ENCODE data around the gene TASOR2. TPM values are rescaled to one million over a fixed set of nuclear protein-coding genes. Genes with fewer than 3 reads are reported as not detected.

The TASOR2 gene
- total RNA-seq, 5 donors from 2014 or later (not counting 1 experiment from before 2014, with no cell fraction given), result 62.7 to 78.5 (median 71.7) TPM

GRCh38 chr10:5655121-5655520, 29.5 kb upstream of the TASOR2 start:
- 57% methylated on average over 1 of the region's 3 CpGs for WGBS (ENCODE audit: insufficient coverage)
- peaks cover 12 to 22% of the 10 kb centered on the region in 2 experiments for H3K4me1 ChIP-seq (ENCODE audit: control insufficient read depth in 1 of 2, extremely low read depth in 1 of 2, insufficient read depth in 2 of 2, low read length in 2 of 2)
- ATAC-seq (replicated peaks in 1 of 4), result peak in 1 of 4 experiments; percentile 84
- no peaks in the 10 kb centered on the region for H3K9me3 ChIP-seq
- DNase-seq, result peak in 4 of 35 experiments; percentile 9 to 30 (median 12)
- Mint-ChIP-seq H3K36me3 (peaks cover 5% of the 10 kb centered on the region), H3K9me3 (no peaks in the 10 kb centered on the region), H3K27ac (peak overlapping the region in 1 of 2 donors; percentile 54), H3K27me3 (no peaks in the 10 kb centered on the region), H3K4me3 (peak overlapping the region in 1 of 3 donors; percentile 67), H3K4me1 (peaks cover 43 to 50% (median 44%) of the 10 kb centered on the region in 3 donors)
- H3K27me3 ChIP-seq (replicated peaks in 1 of 2; ENCODE audit: control insufficient read depth in 2 of 2, extremely low read depth in 1 of 2, insufficient read depth in 2 of 2, low read length in 1 of 2), result no peaks in the 10 kb centered on the region
- no peaks in the 10 kb centered on the region for H3K36me3 ChIP-seq (ENCODE audit: control insufficient read depth in 2 of 2, extremely low read depth in 1 of 2, insufficient read depth in 1 of 2, low read length in 1 of 2)
- CTCF ChIA-PET, result interaction anchor here in 1 of 2 donors (0.5 kb wide), 1 partner anchor 15 kb away, joined by 3 read pairs; no protein-coding TSS in a partner anchor
- H3K27ac ChIP-seq (ENCODE audit: low read length), result no peak overlapping the region
- POLR2A ChIA-PET, result no interaction called here
- H3K4me3 ChIP-seq (ENCODE audit: control insufficient read depth in 1 of 2, extremely low read depth in 1 of 2, low read length in 1 of 2), result no peak overlapping the region

GRCh38 chr10:5656737-5657579, 27.7 kb upstream of the TASOR2 start:
- no peaks in the 10 kb centered on the region for H3K27me3 ChIP-seq (replicated peaks in 1 of 2; ENCODE audit: control insufficient read depth in 2 of 2, extremely low read depth in 1 of 2, insufficient read depth in 2 of 2, low read length in 1 of 2)
- POLR2A ChIA-PET, result interaction anchor here in 1 of 2 donors (0.7 kb wide), 2 partner anchors 32 to 34 kb away, joined by 4 to 5 read pairs; no protein-coding TSS in a partner anchor
- H3K27ac ChIP-seq (ENCODE audit: low read length), result no peak overlapping the region
- DNase-seq, result peak in 1 of 35 experiments; percentile 18
- no peaks in the 10 kb centered on the region for H3K27me3 Mint-ChIP-seq
- peaks cover 12 to 22% of the 10 kb centered on the region in 2 experiments for H3K4me1 ChIP-seq (ENCODE audit: control insufficient read depth in 1 of 2, extremely low read depth in 1 of 2, insufficient read depth in 2 of 2, low read length in 2 of 2)
- 28% methylated on average over 3 of the region's 8 CpGs for WGBS (ENCODE audit: insufficient coverage)
- peak overlapping the region; percentile 19 to 67 (median 50) for H3K4me3 Mint-ChIP-seq
- H3K9me3 ChIP-seq, result no peaks in the 10 kb centered on the region
- peaks cover 3% of the 10 kb centered on the region for H3K36me3 Mint-ChIP-seq
- CTCF ChIA-PET, result interaction anchor here in 1 of 2 donors (0.7 kb wide), 1 partner anchor 1529 kb away, joined by 5 read pairs; no protein-coding TSS in a partner anchor
- ATAC-seq (replicated peaks in 1 of 4), result peak; percentile 48 to 63 (median 57)
- H3K4me1 Mint-ChIP-seq, result peaks cover 50 to 56% (median 50%) of the 10 kb centered on the region in 3 donors
- H3K9me3 Mint-ChIP-seq, result no peaks in the 10 kb centered on the region
- peak overlapping the region; percentile 77 to 88 for H3K27ac Mint-ChIP-seq
- H3K36me3 ChIP-seq (ENCODE audit: control insufficient read depth in 2 of 2, extremely low read depth in 1 of 2, insufficient read depth in 1 of 2, low read length in 1 of 2), result no peaks in the 10 kb centered on the region
- no peak overlapping the region for H3K4me3 ChIP-seq (ENCODE audit: control insufficient read depth in 1 of 2, extremely low read depth in 1 of 2, low read length in 1 of 2)

- 94% methylated on average over 14 of the region's 20 CpGs for WGBS (ENCODE audit: insufficient coverage)
- ATAC-seq (replicated peaks in 1 of 4), result no peak
- H3K27me3 ChIP-seq (replicated peaks in 1 of 2; ENCODE audit: control insufficient read depth in 2 of 2, extremely low read depth in 1 of 2, insufficient read depth in 2 of 2, low read length in 1 of 2), result no peaks in the 10 kb centered on the region
- H3K4me3 ChIP-seq (ENCODE audit: control insufficient read depth in 1 of 2, extremely low read depth in 1 of 2, low read length in 1 of 2), result no peak overlapping the region
- no peaks in the 10 kb centered on the region for H3K9me3 ChIP-seq
- Mint-ChIP-seq H3K27me3 (no peaks in the 10 kb centered on the region), H3K4me1 (peaks cover 52 to 62% (median 56%) of the 10 kb centered on the region in 3 donors), H3K27ac (no peak overlapping the region), H3K9me3 (no peaks in the 10 kb centered on the region), H3K36me3 (no peaks in the 10 kb centered on the region), H3K4me3 (no peak overlapping the region)
- DNase-seq, result no peak
- no peaks in the 10 kb centered on the region for H3K36me3 ChIP-seq (ENCODE audit: control insufficient read depth in 2 of 2, extremely low read depth in 1 of 2, insufficient read depth in 1 of 2, low read length in 1 of 2)
- POLR2A ChIA-PET, result interaction anchor here in 1 of 2 donors (0.8 kb wide), 1 partner anchor 379 kb away, joined by 3 read pairs; no protein-coding TSS in a partner anchor
- H3K27ac ChIP-seq (ENCODE audit: low read length), result no peak overlapping the region
- peaks cover 12 to 21% of the 10 kb centered on the region in 2 experiments for H3K4me1 ChIP-seq (ENCODE audit: control insufficient read depth in 1 of 2, extremely low read depth in 1 of 2, insufficient read depth in 2 of 2, low read length in 2 of 2)
- CTCF ChIA-PET, result no interaction called here
Observed at GRCh38 chr10:5658871-5659618, 25.6 kb upstream of the TASOR2 start.

GRCh38 chr10:5659702-5660528, 24.7 kb upstream of the TASOR2 start:
- ATAC-seq (replicated peaks in 1 of 4), result peak in 3 of 4 experiments; percentile 53 to 69 (median 67)
- 56% methylated on average over 15 of the region's 16 CpGs for WGBS (ENCODE audit: insufficient coverage)
- no peak overlapping the region for H3K4me3 Mint-ChIP-seq
- H3K27ac Mint-ChIP-seq, result peak overlapping the region in 1 of 2 donors; percentile 23
- Histone ChIP-seq H3K27ac (ENCODE audit: low read length) (no peak overlapping the region), H3K9me3 (no peaks in the 10 kb centered on the region), H3K27me3 (replicated peaks in 1 of 2; ENCODE audit: control insufficient read depth in 2 of 2, extremely low read depth in 1 of 2, insufficient read depth in 2 of 2, low read length in 1 of 2) (no peaks in the 10 kb centered on the region), H3K4me3 (ENCODE audit: control insufficient read depth in 1 of 2, extremely low read depth in 1 of 2, low read length in 1 of 2) (no peak overlapping the region), H3K4me1 (ENCODE audit: control insufficient read depth in 1 of 2, extremely low read depth in 1 of 2, insufficient read depth in 2 of 2, low read length in 2 of 2) (peaks cover 12 to 15% of the 10 kb centered on the region in 2 experiments), H3K36me3 (ENCODE audit: control insufficient read depth in 2 of 2, extremely low read depth in 1 of 2, insufficient read depth in 1 of 2, low read length in 1 of 2) (no peaks in the 10 kb centered on the region)
- CTCF ChIA-PET, result no interaction called here
- no peaks in the 10 kb centered on the region for H3K9me3 Mint-ChIP-seq
- H3K36me3 Mint-ChIP-seq, result no peaks in the 10 kb centered on the region
- peak in 1 of 35 experiments; percentile 17 for DNase-seq
- no peaks in the 10 kb centered on the region for H3K27me3 Mint-ChIP-seq
- POLR2A ChIA-PET, result interaction anchor here in 1 of 2 donors (0.6 kb wide), 1 partner anchor 165 kb away, joined by 5 read pairs; no protein-coding TSS in a partner anchor
- H3K4me1 Mint-ChIP-seq, result peaks cover 50 to 60% (median 52%) of the 10 kb centered on the region in 3 donors

- Mint-ChIP-seq H3K27me3 (no peaks in the 10 kb centered on the region), H3K36me3 (no peaks in the 10 kb centered on the region), H3K4me1 (peaks cover 48 to 58% (median 49%) of the 10 kb centered on the region in 3 donors), H3K9me3 (no peaks in the 10 kb centered on the region), H3K4me3 (no peak overlapping the region), H3K27ac (no peak overlapping the region)
- Histone ChIP-seq H3K4me1 (ENCODE audit: control insufficient read depth in 1 of 2, extremely low read depth in 1 of 2, insufficient read depth in 2 of 2, low read length in 2 of 2) (peaks cover 9 to 15% of the 10 kb centered on the region in 2 experiments), H3K27ac (ENCODE audit: low read length) (no peak overlapping the region), H3K36me3 (ENCODE audit: control insufficient read depth in 2 of 2, extremely low read depth in 1 of 2, insufficient read depth in 1 of 2, low read length in 1 of 2) (no peaks in the 10 kb centered on the region), H3K9me3 (no peaks in the 10 kb centered on the region), H3K27me3 (replicated peaks in 1 of 2; ENCODE audit: control insufficient read depth in 2 of 2, extremely low read depth in 1 of 2, insufficient read depth in 2 of 2, low read length in 1 of 2) (no peaks in the 10 kb centered on the region), H3K4me3 (ENCODE audit: control insufficient read depth in 1 of 2, extremely low read depth in 1 of 2, low read length in 1 of 2) (no peak overlapping the region)
- DNase-seq (no peak), ATAC-seq (replicated peaks in 1 of 4) (no peak)
- ChIA-PET POLR2A (no interaction called here), CTCF (no interaction called here)
- 95% methylated on average over 5 of the region's 6 CpGs for WGBS (ENCODE audit: insufficient coverage)
Observed at GRCh38 chr10:5661043-5661442, 23.6 kb upstream of the TASOR2 start.

Data from T-cell (primary cell).